ENCODE measurements around the gene KRTAP29-1.

- TF ChIP-seq CTCF (conservative IDR thresholded peaks at IDR 0.05; ENCODE audit: low read depth in 2 of 2) = no peak
- no peak for TF ChIP-seq EZH2 (IDR thresholded peaks at IDR 0.05; ENCODE audit: low read depth, unreplicated experiment)
- TF ChIP-seq POLR2AphosphoS5 (IDR thresholded peaks at IDR 0.05; ENCODE audit: low read depth) = no peak
- TF ChIP-seq EZH2phosphoT487 (IDR thresholded peaks at IDR 0.05; ENCODE audit: unreplicated experiment) = no peak
- TF ChIP-seq NANOG (IDR thresholded peaks at IDR 0.05; ENCODE audit: borderline replicate concordance) = no peak
- TF ChIP-seq ZNF331 (CRISPR knock-in tag; IDR thresholded peaks at IDR 0.05; ENCODE audit: low read depth) = no peak
- TF ChIP-seq, protein P1, sequence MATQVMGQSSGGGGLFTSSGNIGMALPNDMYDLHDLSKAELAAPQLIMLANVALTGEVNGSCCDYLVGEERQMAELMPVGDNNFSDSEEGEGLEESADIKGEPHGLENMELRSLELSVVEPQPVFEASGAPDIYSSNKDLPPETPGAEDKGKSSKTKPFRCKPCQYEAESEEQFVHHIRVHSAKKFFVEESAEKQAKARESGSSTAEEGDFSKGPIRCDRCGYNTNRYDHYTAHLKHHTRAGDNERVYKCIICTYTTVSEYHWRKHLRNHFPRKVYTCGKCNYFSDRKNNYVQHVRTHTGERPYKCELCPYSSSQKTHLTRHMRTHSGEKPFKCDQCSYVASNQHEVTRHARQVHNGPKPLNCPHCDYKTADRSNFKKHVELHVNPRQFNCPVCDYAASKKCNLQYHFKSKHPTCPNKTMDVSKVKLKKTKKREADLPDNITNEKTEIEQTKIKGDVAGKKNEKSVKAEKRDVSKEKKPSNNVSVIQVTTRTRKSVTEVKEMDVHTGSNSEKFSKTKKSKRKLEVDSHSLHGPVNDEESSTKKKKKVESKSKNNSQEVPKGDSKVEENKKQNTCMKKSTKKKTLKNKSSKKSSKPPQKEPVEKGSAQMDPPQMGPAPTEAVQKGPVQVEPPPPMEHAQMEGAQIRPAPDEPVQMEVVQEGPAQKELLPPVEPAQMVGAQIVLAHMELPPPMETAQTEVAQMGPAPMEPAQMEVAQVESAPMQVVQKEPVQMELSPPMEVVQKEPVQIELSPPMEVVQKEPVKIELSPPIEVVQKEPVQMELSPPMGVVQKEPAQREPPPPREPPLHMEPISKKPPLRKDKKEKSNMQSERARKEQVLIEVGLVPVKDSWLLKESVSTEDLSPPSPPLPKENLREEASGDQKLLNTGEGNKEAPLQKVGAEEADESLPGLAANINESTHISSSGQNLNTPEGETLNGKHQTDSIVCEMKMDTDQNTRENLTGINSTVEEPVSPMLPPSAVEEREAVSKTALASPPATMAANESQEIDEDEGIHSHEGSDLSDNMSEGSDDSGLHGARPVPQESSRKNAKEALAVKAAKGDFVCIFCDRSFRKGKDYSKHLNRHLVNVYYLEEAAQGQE (IDR thresholded peaks at IDR 0.05; ENCODE audit: unreplicated experiment) = no peak
- no peak for TF ChIP-seq JUNB (IDR thresholded peaks at IDR 0.05; ENCODE audit: unreplicated experiment)
Observed at GRCh38 chr17:41301916-41302901, at the start of gene KRTAP29-1.
